ENCODE measurements around the gene OR6B2. TPM values are rescaled to one million over a fixed set of nuclear protein-coding genes. Genes with fewer than 3 reads are reported as not detected.
"Not testable (repeated sequence)": the region's sequence is repeated elsewhere in the genome, so short reads cannot be mapped to it uniquely, and the experiment has no call there.

OR6B2 gene
- total and polyA plus RNA-seq, 2 of the 4 experiments (the other 2 are of a cell fraction), result not detected

DNA sequence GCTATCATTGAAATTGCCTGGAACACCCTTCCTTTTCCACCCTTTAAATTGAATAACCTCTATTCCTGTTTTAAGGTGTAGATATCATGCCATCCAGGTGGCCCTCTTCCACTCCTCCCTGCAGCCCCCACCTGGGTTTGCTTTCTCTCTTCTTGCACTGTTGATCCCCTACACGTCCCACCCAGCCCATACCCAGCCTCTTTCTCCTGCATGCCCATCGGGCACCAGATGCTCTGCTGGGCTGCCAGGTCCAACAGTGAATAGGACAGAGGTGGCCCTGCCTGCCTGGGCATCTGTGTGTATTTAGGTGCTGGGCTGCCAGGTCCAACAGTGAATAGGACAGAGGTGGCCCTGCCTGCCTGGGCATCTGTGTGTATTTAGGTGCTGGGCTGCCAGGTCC is 13.9 kb upstream of the OR6B2 start:
- DNase-seq; intact Hi-C loops (cut with micrococcal nuclease); H3K9me3 ChIP-seq (ENCODE audit: control insufficient read depth, insufficient read depth, low read length); H3K9ac ChIP-seq (ENCODE audit: low read depth, low read length); H3K79me1 ChIP-seq (ENCODE audit: low read depth in 1 of 2, low read length in 2 of 2); BruUV-seq (replicated peaks); H2BK20ac ChIP-seq (ENCODE audit: low read depth, low read length); H4K91ac ChIP-seq (ENCODE audit: insufficient read depth, low read depth, low read length); H2AFZ ChIP-seq (replicated peaks; ENCODE audit: low read length, poor library complexity); H3K4me1 ChIP-seq (ENCODE audit: control insufficient read depth, insufficient read depth, low read length); H4K8ac ChIP-seq (ENCODE audit: low read depth in 2 of 2, low read length in 2 of 2); H2BK5ac ChIP-seq (ENCODE audit: low read depth, low read length, poor library complexity, severe bottlenecking); H3K23ac ChIP-seq (ENCODE audit: low read depth, low read length); H2AK9ac ChIP-seq (replicated peaks; ENCODE audit: low read depth, low read length, poor library complexity); H2AK5ac ChIP-seq (ENCODE audit: low read depth, low read length); H3K36me3 ChIP-seq (ENCODE audit: control insufficient read depth, insufficient read depth, low read length); H4K20me1 ChIP-seq (ENCODE audit: insufficient read depth, low read length); H3K4ac ChIP-seq (ENCODE audit: low read depth, low read length); H4K5ac ChIP-seq (ENCODE audit: low read depth, low read length); H3K18ac ChIP-seq (ENCODE audit: low read depth, low read length); CTCF ChIA-PET; H3K14ac ChIP-seq (replicated peaks; ENCODE audit: low read depth, low read length); in situ Hi-C loops (cut with MboI; ENCODE audit: low sequenced_read_pairs); POLR2A ChIA-PET (ENCODE audit: unreplicated experiment); H2BK120ac ChIP-seq (ENCODE audit: low read depth, low read length); H3K27ac ChIP-seq (ENCODE audit: insufficient read depth, low read length); H3K4me3 ChIP-seq (ENCODE audit: insufficient read depth, low read depth, low read length); H3K9me1 ChIP-seq (ENCODE audit: insufficient read depth, low read length); H3K56ac ChIP-seq (ENCODE audit: extremely low read depth, insufficient read depth, low read length); H3K4me2 ChIP-seq (ENCODE audit: low read depth, low read length); ATAC-seq (ENCODE audit: low read depth); dilution Hi-C loops (cut with HindIII; ENCODE audit: low sequenced_read_pairs, unreplicated experiment); H2BK15ac ChIP-seq (ENCODE audit: low read depth, low read length): not testable (repeated sequence)
- H3K27me3 ChIP-seq (ENCODE audit: control insufficient read depth, insufficient read depth, low read length), result peaks cover 25% of the 10 kb centered on the region
- no CpG with 5 or more reads among the region's 2 CpGs for WGBS, 2 experiments (ENCODE audit: extremely low coverage in 2 of 2, insufficient read length in 1 of 2)
